AG04449 (cell line): ENCODE measurements around the gene HTR7.
"Not testable (repeated sequence)": the region's sequence is repeated elsewhere in the genome, so short reads cannot be mapped to it uniquely, and the experiment has no call there.

Experiments
- CTCF ChIA-PET: fragments of 350-600 bp; formaldehyde crosslinking; extraction: SDS; loops from one replicate; lab custom pipeline; 2021; ENCODE audit warnings: antibody characterized with exemption; lab: Yijun Ruan, JAX
- POLR2A ChIA-PET: fragments of 400-600, 350-600 bp; formaldehyde crosslinking; extraction: SDS; loops from one replicate; lab custom pipeline; 2020; ENCODE audit warnings: antibody characterized with exemption, inconsistent platforms; lab: Yijun Ruan, JAX
- DNase-seq: peaks from one replicate; pipeline ENCODE4 v3.0.0-alpha.2; 2010; ENCODE audit warnings: low read depth, low spot score
- H3K4me3 ChIP-seq: 2 replicates; pipeline ENCODE4 v1.5.1; 2011; ENCODE audit warnings: low read depth, mild to moderate bottlenecking, control low read depth, low read length
- CTCF ChIP-seq: IDR thresholded peaks from one replicate; pipeline ENCODE4 v1.5.1; 2011; ENCODE audit warnings: mild to moderate bottlenecking, moderate library complexity, low read length, control low read depth, inconsistent platforms; ENCODE audit not compliant: insufficient read depth; ENCODE audit errors: missing control alignments

Gene HTR7

GRCh38 chr10:90845726-90846125 lies 12.1 kb downstream of the HTR7 start:
- no peak overlapping the region for H3K4me3 ChIP-seq
- ChIA-PET POLR2A (no interaction called here), CTCF (no interaction called here)
- no peak for DNase-seq
- no peak for TF ChIP-seq CTCF

GRCh38 chr10:90842725-90843124 lies 15.1 kb downstream of the HTR7 start:
- TF ChIP-seq CTCF, result no peak
- H3K4me3 ChIP-seq, result no peak overlapping the region
- ChIA-PET CTCF (interaction anchor here (1.0 kb wide), 1 partner anchor 10 kb away, joined by 4 read pairs; no protein-coding TSS in a partner anchor), POLR2A (no interaction called here)
- no peak for DNase-seq

- H3K4me3 ChIP-seq, result no peak overlapping the region
- CTCF ChIA-PET, result interaction anchor here (1.5 kb wide), 1 partner anchor 20 kb away, joined by 3 read pairs; the partner anchor contains the start of gene HTR7
- TF ChIP-seq CTCF, result no peak
- POLR2A ChIA-PET, result no interaction called here
- DNase-seq, result no peak
Measured at GRCh38 chr10:90837486-90837885, 20.4 kb downstream of the HTR7 start.

GRCh38 chr10:90834326-90834725 lies 23.5 kb downstream of the HTR7 start:
- ChIA-PET CTCF (interaction anchor here (1.1 kb wide), 2 partner anchors 18 to 46 kb away, joined by 3 read pairs; no protein-coding TSS in a partner anchor), POLR2A (no interaction called here)
- H3K4me3 ChIP-seq, result no peak overlapping the region
- TF ChIP-seq CTCF, result no peak
- DNase-seq, result no peak

GRCh38 chr10:90832111-90832510 lies 25.7 kb downstream of the HTR7 start:
- ChIA-PET POLR2A (no interaction called here), CTCF (interaction anchor here (1.5 kb wide), 1 partner anchor 11 kb away, joined by 4 read pairs; no protein-coding TSS in a partner anchor)
- no peak for TF ChIP-seq CTCF
- no peak for DNase-seq
- no peak overlapping the region for H3K4me3 ChIP-seq

- H3K4me3 ChIP-seq, result no peak overlapping the region
- CTCF ChIA-PET, result no interaction called here
- POLR2A ChIA-PET, result no interaction called here
- no peak for TF ChIP-seq CTCF
- no peak for DNase-seq
Measured at GRCh38 chr10:90822508-90822907, 35.3 kb downstream of the HTR7 start.

- DNase-seq, H3K4me3 ChIP-seq, CTCF ChIA-PET, POLR2A ChIA-PET: not testable (repeated sequence)
Measured at GRCh38 chr10:90821864-90822263, 36.0 kb downstream of the HTR7 start.
